Epithelial cell of prostate (primary cell): Measurements from ENCODE around the gene MAP3K5.
"Not testable (repeated sequence)": the region's sequence is repeated elsewhere in the genome, so short reads cannot be mapped to it uniquely, and the experiment has no call there.

ENCODE experiments used
- DNase-seq: peaks from one replicate; pipeline ENCODE4 v3.0.0-alpha.2; 2011; ENCODE audit warnings: low read depth, low spot score
- H3K27ac ChIP-seq: fragments of 450-650 bp; 2 replicates; pipeline ENCODE4 v1.5.1; 2017; ENCODE audit warnings: mild to moderate bottlenecking

MAP3K5 gene

GRCh38 chr6:136775081-136775480 lies 17.2 kb downstream of the MAP3K5 start:
- DNase-seq: no peak
- H3K27ac ChIP-seq: peak overlapping the region; percentile 54

GRCh38 chr6:136774228-136775041 lies 17.8 kb downstream of the MAP3K5 start:
- DNase-seq: peak; percentile 44
- H3K27ac ChIP-seq: peak overlapping the region; percentile 54

GRCh38 chr6:136773473-136773796 lies 18.8 kb downstream of the MAP3K5 start:
- H3K27ac ChIP-seq: no peak overlapping the region
- DNase-seq: no peak

GRCh38 chr6:136772685-136773472 lies 19.4 kb downstream of the MAP3K5 start:
- no peak overlapping the region for H3K27ac ChIP-seq
- DNase-seq: no peak

- no peak for DNase-seq
- H3K27ac ChIP-seq: no peak overlapping the region
Measured at GRCh38 chr6:136771306-136771705, 21.0 kb downstream of the MAP3K5 start.

GRCh38 chr6:136769759-136770158 lies 22.5 kb downstream of the MAP3K5 start:
- no peak overlapping the region for H3K27ac ChIP-seq
- no peak for DNase-seq

GRCh38 chr6:136769124-136769523 lies 23.2 kb downstream of the MAP3K5 start:
- H3K27ac ChIP-seq: no peak overlapping the region
- DNase-seq: no peak

GRCh38 chr6:136767570-136768309 lies 24.5 kb downstream of the MAP3K5 start:
- DNase-seq: no peak
- no peak overlapping the region for H3K27ac ChIP-seq

- DNase-seq: no peak
- no peak overlapping the region for H3K27ac ChIP-seq
Measured at GRCh38 chr6:136767103-136767502, 25.2 kb downstream of the MAP3K5 start.

GRCh38 chr6:136766274-136766673 lies 26.0 kb downstream of the MAP3K5 start:
- DNase-seq: no peak
- no peak overlapping the region for H3K27ac ChIP-seq

- H3K27ac ChIP-seq: no peak overlapping the region
- DNase-seq: no peak
Measured at GRCh38 chr6:136764517-136764993, 27.7 kb downstream of the MAP3K5 start.

- H3K27ac ChIP-seq: no peak overlapping the region
- DNase-seq: no peak
Measured at GRCh38 chr6:136763716-136764516, 28.4 kb downstream of the MAP3K5 start.

- DNase-seq: no peak
- H3K27ac ChIP-seq: no peak overlapping the region
Measured at GRCh38 chr6:136763255-136763654, 29.0 kb downstream of the MAP3K5 start.

- no peak for DNase-seq
- no peak overlapping the region for H3K27ac ChIP-seq
Measured at GRCh38 chr6:136762022-136762975, 30.0 kb downstream of the MAP3K5 start.

- H3K27ac ChIP-seq: no peak overlapping the region
Measured at GRCh38 chr6:136761227-136761922, 30.9 kb downstream of the MAP3K5 start.

GRCh38 chr6:136760781-136761180 lies 31.5 kb downstream of the MAP3K5 start:
- not testable (repeated sequence) for H3K27ac ChIP-seq, DNase-seq

More at GRCh38 chr6:136761227-136761922, 30.9 kb downstream of the MAP3K5 start:
- DNase-seq: no peak

- DNase-seq: no peak
- H3K27ac ChIP-seq: no peak overlapping the region
Measured at GRCh38 chr6:136757150-136757549, 35.1 kb downstream of the MAP3K5 start.

- DNase-seq: no peak
- H3K27ac ChIP-seq: no peak overlapping the region
Measured at GRCh38 chr6:136754820-136755219, 37.5 kb downstream of the MAP3K5 start.
